HG02588 (cell line): Measurements from ENCODE around the gene NIPBL.
"Not testable (repeated sequence)": the region's sequence is repeated elsewhere in the genome, so short reads cannot be mapped to it uniquely, and the experiment has no call there.

ENCODE experiments used
- ATAC-seq: cut with Tn5 transposase; IDR thresholded peaks from one replicate; pipeline ENCODE4 v1.9.1; 2021; ENCODE audit warnings: mild to moderate bottlenecking, moderate library complexity; ENCODE audit not compliant: unreplicated experiment

Gene NIPBL

GRCh38 chr5:36900283-36900682 lies 23.7 kb downstream of the NIPBL start:
- ATAC-seq, result no peak

GRCh38 chr5:36901077-36901476 lies 24.5 kb downstream of the NIPBL start:
- ATAC-seq, result not testable (repeated sequence)

GRCh38 chr5:36901856-36902255 lies 25.3 kb downstream of the NIPBL start:
- ATAC-seq, result no peak

GRCh38 chr5:36902353-36902752 lies 25.8 kb downstream of the NIPBL start:
- no peak for ATAC-seq

- no peak for ATAC-seq
Measured at GRCh38 chr5:36904677-36905076, 28.1 kb downstream of the NIPBL start.

- no peak for ATAC-seq
Measured at GRCh38 chr5:36908544-36909260, 32.1 kb downstream of the NIPBL start.

GRCh38 chr5:36915653-36916052 lies 39.1 kb downstream of the NIPBL start:
- no peak for ATAC-seq

- ATAC-seq, result not testable (repeated sequence)
Measured at GRCh38 chr5:36916614-36917013, 40.0 kb downstream of the NIPBL start.

GRCh38 chr5:36917358-36917757 lies 40.8 kb downstream of the NIPBL start:
- not testable (repeated sequence) for ATAC-seq

- ATAC-seq, result no peak
Measured at GRCh38 chr5:36919238-36919637, 42.7 kb downstream of the NIPBL start.

GRCh38 chr5:36919650-36920049 lies 43.1 kb downstream of the NIPBL start:
- no peak for ATAC-seq

- no peak for ATAC-seq
Measured at GRCh38 chr5:36928947-36929346, 52.4 kb downstream of the NIPBL start.

- ATAC-seq, result no peak
Measured at GRCh38 chr5:36929438-36929837, 52.9 kb downstream of the NIPBL start.

GRCh38 chr5:36932056-36932455 lies 55.5 kb downstream of the NIPBL start:
- no peak for ATAC-seq

GRCh38 chr5:36932699-36933098 lies 56.1 kb downstream of the NIPBL start:
- no peak for ATAC-seq

- ATAC-seq, result no peak
Measured at GRCh38 chr5:36934740-36935356, 58.3 kb downstream of the NIPBL start.

GRCh38 chr5:36935805-36936204 lies 59.2 kb downstream of the NIPBL start:
- ATAC-seq, result no peak

- ATAC-seq, result no peak
Measured at GRCh38 chr5:36936309-36936708, 59.7 kb downstream of the NIPBL start.

GRCh38 chr5:36938129-36938528 lies 61.6 kb downstream of the NIPBL start:
- ATAC-seq, result no peak

GRCh38 chr5:36939969-36940858 lies 63.6 kb downstream of the NIPBL start:
- no peak for ATAC-seq

- ATAC-seq, result no peak
Measured at GRCh38 chr5:36943584-36943983, 67.0 kb downstream of the NIPBL start.

- no peak for ATAC-seq
Measured at GRCh38 chr5:36944024-36944423, 67.5 kb downstream of the NIPBL start.
